Stomach (tissue), 4 donors: Measurements from ENCODE around the gene BBLN.

ENCODE experiments used
- CTCF ChIP-seq, 7 experiments: fragments of 450-650 bp in 4 of 7; fragments of 200-600 bp in 3 of 7; sonication (generic) in 3 of 7; IDR thresholded peaks; one replicate each; pipeline ENCODE4 v1.5.1; 2016 to 2019; ENCODE audit warnings: antibody characterized with exemption in 7 of 7, control low read depth in 2 of 7, mild to moderate bottlenecking in 1 of 7
- EP300 ChIP-seq: sonication (generic); formaldehyde crosslinking; IDR thresholded peaks from one replicate; pipeline ENCODE4 v1.6.1; 2017; ENCODE audit warnings: antibody characterized with exemption
- POLR2A ChIP-seq, 4 donors: fragments of 450-650 bp; IDR thresholded peaks; one replicate each; pipeline ENCODE4 v1.6.1; 2016; ENCODE audit warnings: antibody characterized with exemption in 4 of 4, control low read depth in 2 of 4, mild to moderate bottlenecking in 1 of 4, moderate library complexity in 1 of 4
- POLR2AphosphoS5 ChIP-seq, 3 donors: sonication (generic); formaldehyde crosslinking; IDR thresholded peaks; one replicate each; pipeline ENCODE4 v1.6.1; 2016; ENCODE audit warnings: antibody characterized with exemption in 3 of 3

DNA sequence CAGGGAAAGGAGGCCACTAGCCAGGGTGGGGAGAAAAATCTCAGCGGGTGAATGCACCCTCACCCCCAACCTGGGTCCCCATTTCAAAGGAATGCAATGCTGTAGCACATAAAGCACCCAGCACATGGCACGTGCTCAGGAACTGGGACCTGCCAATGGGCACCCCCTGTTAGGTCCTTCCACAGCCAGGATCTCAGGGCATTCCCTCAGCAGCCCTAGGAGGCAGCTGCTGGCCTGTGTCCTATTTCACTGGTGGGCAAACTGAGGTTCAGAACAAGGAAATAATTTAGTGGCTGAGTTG is 51.9 kb downstream of the BBLN start:
- TF ChIP-seq CTCF (IDR thresholded peaks at IDR 0.05), result no peak
- TF ChIP-seq POLR2AphosphoS5 (IDR thresholded peaks at IDR 0.05), result no peak
- TF ChIP-seq POLR2A (IDR thresholded peaks at IDR 0.05), result no peak
- no peak for TF ChIP-seq EP300
